ENCODE measurements around the gene KRT15. TPM values are rescaled to one million over a fixed set of nuclear protein-coding genes. Genes with fewer than 3 reads are reported as not detected.

Gene KRT15
- total and polyA plus RNA-seq, 2 donors (not counting 1 experiment from before 2014, with no cell fraction given), result not detected

- ATAC-seq (ENCODE audit: low read depth) (no peak), DNase-seq (no peak)
- H3K4me3 Mint-ChIP-seq, result no peak overlapping the region
- H3K27ac Mint-ChIP-seq, result no peak overlapping the region
- TF ChIP-seq CTCF (IDR thresholded peaks at IDR 0.05) (no peak), EZH2 (IDR thresholded peaks at IDR 0.05; ENCODE audit: borderline replicate concordance, insufficient read depth, low read depth, low read length, poor library complexity, severe bottlenecking) (no peak)
- intact Hi-C loops (cut with micrococcal nuclease), result no loop called here
- no peak overlapping the region for H3K27ac ChIP-seq (ENCODE audit: low read length in 2 of 2)
- no peak overlapping the region for H2AFZ ChIP-seq (ENCODE audit: insufficient read depth, low read depth, low read length, poor library complexity, severe bottlenecking)
- peaks cover 7% of the 10 kb centered on the region for H3K9me3 Mint-ChIP-seq (ENCODE audit: insufficient read depth)
- H3K27me3 Mint-ChIP-seq, result peaks cover 32% of the 10 kb centered on the region
- peaks cover 7% of the 10 kb centered on the region for H3K4me1 Mint-ChIP-seq
- no peaks in the 10 kb centered on the region for H4K20me1 ChIP-seq (ENCODE audit: control insufficient read depth, insufficient read depth, low read length, poor library complexity, severe bottlenecking)
- no peak overlapping the region for H3K4me3 ChIP-seq (ENCODE audit: control extremely low read depth in 1 of 5, extremely low read depth in 1 of 5, insufficient read depth in 1 of 5, low read depth in 2 of 5, low read length in 4 of 5)
- no peak overlapping the region for H3K9ac ChIP-seq (ENCODE audit: low read length)
- ChIA-PET POLR2A (no interaction called here), CTCF (interaction anchor here (1.7 kb wide), 1 partner anchor 16 kb away, joined by 6 read pairs; no protein-coding TSS in a partner anchor)
- no peak overlapping the region for H3K4me2 ChIP-seq (replicated peaks; ENCODE audit: low read depth, low read length, poor library complexity, severe bottlenecking)
- no peaks in the 10 kb centered on the region for H3K79me2 ChIP-seq (ENCODE audit: control insufficient read depth, insufficient read depth, low read length)
- peaks cover 0 to 18% (median 10%) of the 10 kb centered on the region in 3 donors for H3K9me3 ChIP-seq (ENCODE audit: control extremely low read depth in 1 of 3, control insufficient read depth in 2 of 3, insufficient read depth in 1 of 3, low read length in 2 of 3)
- peaks cover 0 to 17% (median 8%) of the 10 kb centered on the region in 4 experiments for H3K27me3 ChIP-seq (replicated peaks in 1 of 4; ENCODE audit: control extremely low read depth in 1 of 4, control insufficient read depth in 3 of 4, insufficient read depth in 4 of 4, low read length in 3 of 4)
- H3K4me1 ChIP-seq (ENCODE audit: control insufficient read depth in 2 of 2, insufficient read depth in 2 of 2, low read length in 2 of 2), result no peaks in the 10 kb centered on the region
- H3K36me3 ChIP-seq (replicated peaks in 1 of 2; ENCODE audit: control extremely low read depth in 1 of 2, control insufficient read depth in 1 of 2, extremely low read depth in 1 of 2, insufficient read depth in 2 of 2, low read length in 1 of 2), result no peaks in the 10 kb centered on the region
These were observed 46.6 kb upstream of the KRT15 start for GRCh38 chr17:41565338-41565737.

GRCh38 chr17:41563607-41564170 is 45.0 kb upstream of the KRT15 start:
- no peak overlapping the region for H3K9ac ChIP-seq (ENCODE audit: low read length)
- WGBS (ENCODE audit: insufficient coverage), result 58% methylated on average over 3 of the region's 3 CpGs
- Mint-ChIP-seq H3K4me3 (no peak overlapping the region), H3K27me3 (peaks cover 41% of the 10 kb centered on the region), H3K4me1 (peaks cover 7% of the 10 kb centered on the region), H3K9me3 (ENCODE audit: insufficient read depth) (peaks cover 7% of the 10 kb centered on the region), H3K27ac (no peak overlapping the region)
- no peak overlapping the region for H3K4me2 ChIP-seq (replicated peaks; ENCODE audit: low read depth, low read length, poor library complexity, severe bottlenecking)
- no peaks in the 10 kb centered on the region for H3K79me2 ChIP-seq (ENCODE audit: control insufficient read depth, insufficient read depth, low read length)
- peaks cover 0 to 18% (median 10%) of the 10 kb centered on the region in 3 donors for H3K9me3 ChIP-seq (ENCODE audit: control extremely low read depth in 1 of 3, control insufficient read depth in 2 of 3, insufficient read depth in 1 of 3, low read length in 2 of 3)
- ATAC-seq (ENCODE audit: low read depth), result no peak
- POLR2A ChIA-PET, result no interaction called here
- H4K20me1 ChIP-seq (ENCODE audit: control insufficient read depth, insufficient read depth, low read length, poor library complexity, severe bottlenecking), result no peaks in the 10 kb centered on the region
- H3K4me1 ChIP-seq (ENCODE audit: control insufficient read depth in 2 of 2, insufficient read depth in 2 of 2, low read length in 2 of 2), result no peaks in the 10 kb centered on the region
- CTCF ChIA-PET, result no interaction called here
- H3K36me3 ChIP-seq (replicated peaks in 1 of 2; ENCODE audit: control extremely low read depth in 1 of 2, control insufficient read depth in 1 of 2, extremely low read depth in 1 of 2, insufficient read depth in 2 of 2, low read length in 1 of 2), result no peaks in the 10 kb centered on the region
- no peak overlapping the region for H2AFZ ChIP-seq (ENCODE audit: insufficient read depth, low read depth, low read length, poor library complexity, severe bottlenecking)
- DNase-seq, result no peak
- H3K4me3 ChIP-seq (ENCODE audit: control extremely low read depth in 1 of 5, extremely low read depth in 1 of 5, insufficient read depth in 1 of 5, low read depth in 2 of 5, low read length in 4 of 5), result no peak overlapping the region
- intact Hi-C loops (cut with micrococcal nuclease), result no loop called here
- H3K27ac ChIP-seq (ENCODE audit: low read length in 2 of 2), result no peak overlapping the region
- peaks cover 0 to 13% (median 8%) of the 10 kb centered on the region in 4 experiments for H3K27me3 ChIP-seq (replicated peaks in 1 of 4; ENCODE audit: control extremely low read depth in 1 of 4, control insufficient read depth in 3 of 4, insufficient read depth in 4 of 4, low read length in 3 of 4)
- TF ChIP-seq EZH2 (IDR thresholded peaks at IDR 0.05; ENCODE audit: borderline replicate concordance, insufficient read depth, low read depth, low read length, poor library complexity, severe bottlenecking), result no peak
- TF ChIP-seq CTCF (IDR thresholded peaks at IDR 0.05), result no peak

Measured in B cell (primary cell).